ENCODE measurements around the gene BTNL9.

The BTNL9 gene

GRCh38 chr5:181060924-181061323, 20.9 kb downstream of the BTNL9 start:
- no peak for TF ChIP-seq CTCF (IDR thresholded peaks at IDR 0.05)

GRCh38 chr5:181061645-181062044, 21.6 kb downstream of the BTNL9 start:
- TF ChIP-seq CTCF (IDR thresholded peaks at IDR 0.05): no peak

GRCh38 chr5:181062631-181063030, 22.6 kb downstream of the BTNL9 start:
- TF ChIP-seq CTCF (IDR thresholded peaks at IDR 0.05): no peak

GRCh38 chr5:181063514-181063913, 23.4 kb downstream of the BTNL9 start:
- no peak for TF ChIP-seq CTCF (IDR thresholded peaks at IDR 0.05)

- TF ChIP-seq CTCF (IDR thresholded peaks at IDR 0.05): no peak
These were observed 24.9 kb downstream of the BTNL9 start for GRCh38 chr5:181064987-181065386.

GRCh38 chr5:181069767-181070491, 29.9 kb downstream of the BTNL9 start:
- no peak for TF ChIP-seq CTCF (IDR thresholded peaks at IDR 0.05)

GRCh38 chr5:181070523-181070922, 30.5 kb downstream of the BTNL9 start:
- TF ChIP-seq CTCF (IDR thresholded peaks at IDR 0.05): no peak

- TF ChIP-seq CTCF (IDR thresholded peaks at IDR 0.05): no peak
These were observed 31.2 kb downstream of the BTNL9 start for GRCh38 chr5:181071257-181071656.
